ENCODE results near the gene OLFML1.
A peak's percentile ranks its signal among the peaks of the same experiment; 100 is the strongest.

The OLFML1 gene

GRCh38 chr11:7484131-7484530, 1.2 kb upstream of the OLFML1 start:
- DNase-seq: no peak

GRCh38 chr11:7484645-7485044, 661 bp upstream of the OLFML1 start:
- DNase-seq: peak; percentile 77

DNA sequence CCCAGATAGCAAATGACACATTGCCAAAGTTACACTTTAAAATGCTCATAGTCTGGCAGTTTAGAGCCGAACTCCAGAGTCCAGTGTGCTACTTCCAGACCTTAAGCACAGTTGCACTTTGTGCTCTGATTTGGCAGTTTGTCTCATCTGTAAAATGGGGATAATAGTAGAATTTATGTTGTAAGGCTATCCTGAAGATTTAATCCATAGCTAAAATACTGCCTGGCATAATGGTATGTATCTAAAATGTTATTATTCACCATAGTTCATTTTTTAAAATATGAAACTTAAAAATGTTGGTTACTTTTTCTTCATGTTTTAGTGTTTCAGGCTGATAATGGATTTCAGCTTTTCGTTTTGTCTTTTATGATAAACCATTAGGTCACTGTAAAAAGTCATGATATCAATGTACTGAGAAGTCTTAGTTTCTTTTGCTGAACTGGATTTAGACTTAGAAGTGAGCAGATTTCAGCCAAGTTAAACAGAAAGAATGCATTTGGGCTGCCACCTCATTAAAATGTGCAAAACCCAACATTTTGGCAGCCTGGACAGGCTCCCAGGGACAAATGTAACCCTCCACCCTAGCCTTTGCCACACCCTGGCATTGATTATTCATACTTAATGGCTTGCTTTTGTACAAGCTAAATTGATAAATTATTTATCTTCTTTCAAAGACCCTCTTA, 933 bp downstream of the OLFML1 start:
- DNase-seq: no peak

DNA sequence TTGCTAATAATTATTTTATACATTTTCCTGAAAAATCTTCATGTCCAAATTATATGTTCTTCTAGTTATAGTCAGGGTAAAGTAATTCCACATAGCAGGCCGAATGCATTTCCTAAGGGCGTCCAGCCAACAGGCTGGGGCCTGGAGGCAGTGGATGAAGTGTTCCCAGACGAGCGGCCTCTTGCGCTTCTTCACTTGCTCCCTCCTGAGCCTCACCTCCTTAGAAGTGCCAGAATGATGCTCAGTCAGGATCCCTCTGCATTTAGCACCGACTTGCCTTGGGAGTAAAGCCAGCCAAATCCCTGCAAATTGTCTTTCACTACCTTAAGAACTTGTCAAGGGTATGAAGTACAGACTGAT, 1.5 kb downstream of the OLFML1 start:
- no peak for DNase-seq

DNA sequence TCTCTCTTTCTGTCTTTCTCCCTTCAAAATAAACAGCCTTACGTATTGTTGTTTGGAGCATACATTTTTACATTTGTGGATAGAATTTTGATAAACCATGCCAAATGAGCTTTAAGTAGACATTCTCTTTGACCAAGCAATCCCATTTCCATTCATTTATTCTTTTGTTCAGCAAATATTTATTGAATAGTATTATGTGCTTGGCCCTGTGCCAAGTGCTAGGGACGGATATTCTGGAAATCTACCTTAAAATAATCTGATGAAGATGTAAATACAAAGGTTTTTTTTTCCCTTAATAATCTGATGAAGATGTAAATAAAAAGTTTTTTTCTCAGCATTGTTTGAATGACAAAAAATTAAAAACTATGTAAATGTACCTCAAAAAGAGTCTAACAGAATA, 2.1 kb downstream of the OLFML1 start:
- no peak for DNase-seq

DNA sequence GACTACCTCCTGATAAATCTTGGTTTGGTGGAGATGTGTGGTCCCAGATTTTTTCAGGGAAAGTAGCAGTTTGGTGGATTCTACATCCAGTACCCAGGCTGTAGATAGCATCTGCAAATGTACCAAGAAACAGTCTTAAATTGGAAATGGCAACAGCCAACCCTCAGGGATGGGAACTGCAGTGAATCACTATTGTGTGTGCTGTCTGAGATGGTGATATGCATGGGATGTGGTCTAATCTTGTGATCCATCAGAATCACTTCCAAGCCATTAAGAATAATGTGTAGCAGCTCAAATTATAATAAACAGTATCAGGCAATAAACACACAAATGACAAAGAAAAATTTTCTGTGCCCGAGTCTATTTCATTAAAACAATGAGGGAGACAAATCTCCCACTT, 3.4 kb downstream of the OLFML1 start:
- DNase-seq: no peak

GRCh38 chr11:7489376-7489775, 4.1 kb downstream of the OLFML1 start:
- DNase-seq: no peak

DNA sequence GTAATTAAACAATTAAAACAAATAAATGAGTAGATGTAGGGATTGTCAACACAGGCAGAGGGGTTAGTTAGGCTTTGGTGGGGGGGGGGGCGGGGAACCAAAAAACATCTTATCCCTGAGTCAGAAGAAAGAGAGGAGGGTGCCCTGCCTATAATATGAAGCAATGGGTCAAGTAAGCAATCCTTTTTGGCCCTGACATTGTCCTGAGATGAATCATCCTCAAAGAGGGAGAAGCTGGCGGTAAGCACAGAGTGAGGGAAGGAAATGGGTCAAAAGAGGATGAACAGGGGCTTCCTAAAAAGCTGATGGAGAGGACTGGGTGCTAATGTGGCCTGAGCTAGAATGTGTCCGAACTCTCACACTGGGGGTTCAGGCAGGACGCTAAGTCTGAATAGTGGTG, 4.7 kb downstream of the OLFML1 start:
- no peak for DNase-seq

GRCh38 chr11:7490535-7490934, 5.2 kb downstream of the OLFML1 start:
- no peak for DNase-seq

GRCh38 chr11:7492253-7492652, 6.9 kb downstream of the OLFML1 start:
- DNase-seq: no peak

DNA sequence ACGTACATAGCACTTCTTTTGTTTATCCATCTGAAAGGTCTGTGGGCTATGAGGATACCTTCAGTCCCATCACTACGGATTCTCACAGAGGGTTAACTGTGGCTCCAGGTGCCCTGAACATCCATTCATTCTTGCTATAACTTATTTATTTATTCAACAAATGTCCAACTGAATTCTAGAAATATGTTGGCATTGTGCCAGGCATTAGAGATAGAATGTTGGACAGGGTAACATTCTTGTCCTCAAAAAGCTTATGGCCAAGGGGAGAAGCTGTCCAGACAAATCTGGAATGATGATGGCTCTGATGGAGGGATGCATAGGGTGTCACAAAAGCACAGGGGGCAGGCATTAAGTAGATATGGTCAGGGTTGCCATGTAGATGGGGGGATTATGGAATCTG, 8.4 kb downstream of the OLFML1 start:
- no peak for DNase-seq

GRCh38 chr11:7494086-7494745, 8.9 kb downstream of the OLFML1 start:
- DNase-seq: no peak

DNA sequence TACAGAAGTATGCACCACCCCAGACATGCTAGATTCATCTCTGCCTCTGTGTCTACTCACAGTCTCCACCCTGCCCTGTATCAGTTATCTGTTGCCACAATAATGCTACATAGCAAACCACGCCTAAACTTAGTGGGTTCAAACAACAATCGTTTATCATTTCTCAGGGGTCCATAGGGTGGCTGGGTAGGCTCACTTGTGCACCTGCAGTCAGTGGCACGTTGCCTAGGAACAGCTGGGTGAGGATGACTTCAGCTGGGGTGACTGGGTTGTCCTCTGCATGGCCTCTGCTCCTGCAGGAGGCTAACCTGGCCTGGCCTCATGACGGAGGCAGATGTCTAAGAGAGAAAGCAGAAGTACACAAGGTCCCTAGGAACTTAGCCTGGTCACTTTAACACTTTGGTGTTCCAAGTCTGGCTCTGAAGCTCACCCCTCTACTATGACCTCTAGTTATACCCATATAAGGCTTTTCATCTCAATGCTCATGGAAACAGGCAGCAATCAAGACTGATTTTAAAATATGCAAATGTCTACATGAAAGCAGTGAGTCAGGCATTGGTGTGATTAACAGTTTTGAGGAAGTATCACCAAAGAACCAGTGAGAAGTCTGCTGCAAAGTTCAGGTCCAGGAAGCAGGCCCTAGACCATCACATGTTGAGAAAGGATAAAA, 10.7 kb downstream of the OLFML1 start:
- DNase-seq: no peak

GRCh38 chr11:7498193-7498592, 12.9 kb downstream of the OLFML1 start:
- no peak for DNase-seq

- DNase-seq: no peak
Measured at GRCh38 chr11:7499081-7499480, 13.8 kb downstream of the OLFML1 start.

DNA sequence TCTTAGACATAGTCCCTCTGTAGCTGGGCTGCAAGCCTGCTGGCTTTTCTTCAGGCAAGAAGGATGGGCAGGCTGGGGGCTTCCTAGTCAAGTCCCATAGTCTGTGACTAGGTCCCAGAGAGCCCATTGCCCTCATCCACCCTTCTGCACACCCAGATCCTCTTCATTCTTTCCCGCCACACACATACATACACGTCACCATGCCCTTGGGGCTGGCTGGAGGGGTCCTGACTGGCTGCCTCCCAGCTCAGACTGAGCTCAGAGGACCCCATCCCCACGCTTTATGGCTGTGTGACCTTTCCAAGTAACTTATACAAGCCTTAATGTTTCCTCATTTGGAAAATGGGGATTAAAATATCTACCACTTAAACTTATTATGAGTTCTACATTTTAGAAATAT, 14.9 kb downstream of the OLFML1 start:
- DNase-seq: peak; percentile 42

GRCh38 chr11:7501251-7501650, 15.9 kb downstream of the OLFML1 start:
- DNase-seq: peak; percentile 60

GRCh38 chr11:7501894-7502293, 16.6 kb downstream of the OLFML1 start:
- peak; percentile 12 for DNase-seq

GRCh38 chr11:7506243-7506642, 20.9 kb downstream of the OLFML1 start:
- DNase-seq: peak; percentile 13

DNA sequence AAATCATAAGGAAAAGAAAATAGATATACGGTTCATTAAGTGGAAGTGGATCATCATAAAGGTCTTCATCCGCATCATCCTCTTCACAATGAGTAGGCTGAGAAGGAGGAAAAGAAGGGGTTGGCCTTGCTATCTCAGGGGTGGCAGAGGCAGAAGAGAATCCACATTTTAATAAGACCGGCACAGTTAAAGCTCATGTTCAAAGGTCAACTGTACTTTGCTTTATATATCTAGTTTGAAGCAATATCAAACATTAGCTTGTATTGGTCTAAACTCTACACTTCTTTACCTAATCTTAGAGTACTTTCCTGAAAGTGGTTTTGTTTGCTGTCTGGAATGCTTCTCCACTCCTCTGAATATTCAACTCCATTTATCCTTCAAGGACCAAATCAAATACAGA, 22.8 kb downstream of the OLFML1 start:
- DNase-seq: no peak

GRCh38 chr11:7509966-7510365, 24.7 kb downstream of the OLFML1 start:
- DNase-seq: no peak

DNA sequence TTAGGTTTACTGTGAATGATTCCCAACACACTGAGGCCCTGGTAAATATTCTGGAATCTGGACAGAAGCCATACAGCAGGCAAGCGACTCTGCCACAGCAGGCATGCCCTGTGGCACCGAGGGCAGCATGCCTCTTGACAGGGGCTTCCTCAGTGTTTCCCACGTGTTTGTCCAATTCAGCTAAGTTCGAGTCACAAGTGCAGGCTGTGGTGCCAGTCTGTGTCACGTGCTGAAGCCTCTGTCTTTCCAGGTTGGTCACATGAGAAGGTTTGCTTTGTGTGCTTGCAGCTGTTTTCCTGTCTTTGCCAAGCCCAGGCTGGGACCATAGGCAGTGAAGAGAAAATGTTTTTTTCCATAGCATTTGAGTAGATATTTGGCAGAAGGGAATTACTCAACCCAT, 26.1 kb downstream of the OLFML1 start:
- DNase-seq: no peak

DNA sequence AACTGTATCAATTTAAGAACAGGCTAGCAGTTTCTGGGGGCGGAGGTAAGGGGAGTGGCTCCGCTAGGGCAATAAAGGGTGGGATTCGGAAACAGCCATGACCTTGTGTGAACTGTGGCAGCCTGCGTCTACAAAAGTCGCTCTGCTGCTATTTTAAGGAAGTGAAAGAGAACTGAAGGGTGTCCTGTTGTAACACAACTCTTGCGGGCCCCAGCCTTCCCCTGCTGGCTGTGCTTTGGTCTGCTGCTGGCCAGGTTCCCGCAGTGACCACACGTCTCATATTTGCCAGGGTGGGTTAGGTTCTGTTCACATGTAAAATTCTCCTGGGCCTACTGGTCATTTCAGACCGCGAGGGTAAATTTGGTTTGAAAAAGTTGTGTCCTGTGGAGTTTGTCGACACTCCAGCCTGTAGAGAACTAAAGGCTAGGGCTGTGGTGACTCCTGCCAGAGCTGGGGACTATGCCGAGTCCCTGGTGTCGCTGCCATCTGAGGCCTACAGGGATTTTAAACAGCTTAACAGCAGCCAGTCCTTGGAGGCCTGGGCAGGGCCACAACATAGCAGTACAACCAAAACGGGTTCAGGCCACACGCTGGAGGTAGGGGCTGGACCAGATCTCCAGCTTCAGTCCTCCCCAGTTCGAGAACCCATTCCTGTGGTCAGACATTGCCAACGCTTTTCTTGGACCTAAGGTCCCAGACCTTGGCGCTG, 27.4 kb downstream of the OLFML1 start:
- no peak for DNase-seq

All from islet precursor cell (in vitro differentiated cells).